ENCODE data around the gene MPRIP.

DNA sequence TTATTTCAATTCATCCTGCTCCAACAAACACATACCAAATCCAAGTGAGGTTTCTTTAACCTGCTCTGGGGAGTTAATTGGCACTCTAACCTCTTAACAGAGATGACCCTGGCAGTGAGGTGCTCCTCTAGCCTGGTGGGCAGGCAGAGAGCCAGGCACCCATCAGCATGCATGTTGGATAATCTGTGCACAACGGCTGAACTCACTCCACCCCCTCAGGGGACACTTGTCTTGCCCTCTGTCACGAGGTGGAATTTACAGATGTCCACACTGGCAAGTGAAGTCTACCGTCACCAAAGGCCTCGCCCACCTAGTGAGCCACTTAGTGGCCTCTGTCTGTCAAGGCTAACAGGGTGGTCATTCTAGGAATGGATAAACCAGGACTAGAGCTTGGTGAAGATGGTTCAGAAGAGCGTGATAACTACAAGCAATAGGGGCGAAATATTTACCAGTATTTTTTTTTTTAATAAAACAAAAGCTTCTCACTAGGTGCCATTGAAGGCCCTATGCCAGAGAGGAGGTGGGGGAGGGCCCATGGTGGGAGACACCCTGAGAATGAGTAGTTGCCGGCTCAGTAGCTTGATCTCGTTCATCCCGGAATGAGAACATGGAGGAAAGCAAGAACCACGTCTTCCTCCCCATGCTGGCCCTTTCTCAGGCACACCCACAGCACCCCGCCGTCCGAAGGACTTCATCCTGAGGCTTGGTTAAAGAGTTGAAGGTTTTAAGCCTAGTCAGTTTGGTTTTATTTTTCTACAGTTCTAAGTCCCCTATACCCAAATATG lies 138.7 kb downstream of the MPRIP start:
- TF ChIP-seq POLR2A (IDR thresholded peaks at IDR 0.05) (no peak), POLR2AphosphoS5 (IDR thresholded peaks at IDR 0.05) (no peak)

Measured in sigmoid colon (tissue), 4 donors.